GM15510 (cell line): Measurements from ENCODE around the gene TBX3.

ENCODE experiments used
- POLR2A ChIP-seq: IDR thresholded peaks from 3 replicates; pipeline ENCODE4 v1.6.1; 2011; ENCODE audit warnings: borderline replicate concordance; ENCODE audit not compliant: insufficient read length; ENCODE audit errors: extremely low read depth

TBX3 gene

GRCh38 chr12:114670291-114670980 is 13.5 kb downstream of the TBX3 start:
- TF ChIP-seq POLR2A: no peak

- no peak for TF ChIP-seq POLR2A
Measured at GRCh38 chr12:114669401-114670290, 14.3 kb downstream of the TBX3 start.

GRCh38 chr12:114668886-114669288 is 15.1 kb downstream of the TBX3 start:
- TF ChIP-seq POLR2A: no peak

GRCh38 chr12:114668151-114668885 is 15.7 kb downstream of the TBX3 start:
- no peak for TF ChIP-seq POLR2A

- TF ChIP-seq POLR2A: no peak
Measured at GRCh38 chr12:114667669-114668150, 16.3 kb downstream of the TBX3 start.

- no peak for TF ChIP-seq POLR2A
Measured at GRCh38 chr12:114666746-114667668, 17.0 kb downstream of the TBX3 start.

- TF ChIP-seq POLR2A: no peak
Measured at GRCh38 chr12:114665411-114666260, 18.3 kb downstream of the TBX3 start.

- no peak for TF ChIP-seq POLR2A
Measured at GRCh38 chr12:114664651-114665320, 19.2 kb downstream of the TBX3 start.

DNA sequence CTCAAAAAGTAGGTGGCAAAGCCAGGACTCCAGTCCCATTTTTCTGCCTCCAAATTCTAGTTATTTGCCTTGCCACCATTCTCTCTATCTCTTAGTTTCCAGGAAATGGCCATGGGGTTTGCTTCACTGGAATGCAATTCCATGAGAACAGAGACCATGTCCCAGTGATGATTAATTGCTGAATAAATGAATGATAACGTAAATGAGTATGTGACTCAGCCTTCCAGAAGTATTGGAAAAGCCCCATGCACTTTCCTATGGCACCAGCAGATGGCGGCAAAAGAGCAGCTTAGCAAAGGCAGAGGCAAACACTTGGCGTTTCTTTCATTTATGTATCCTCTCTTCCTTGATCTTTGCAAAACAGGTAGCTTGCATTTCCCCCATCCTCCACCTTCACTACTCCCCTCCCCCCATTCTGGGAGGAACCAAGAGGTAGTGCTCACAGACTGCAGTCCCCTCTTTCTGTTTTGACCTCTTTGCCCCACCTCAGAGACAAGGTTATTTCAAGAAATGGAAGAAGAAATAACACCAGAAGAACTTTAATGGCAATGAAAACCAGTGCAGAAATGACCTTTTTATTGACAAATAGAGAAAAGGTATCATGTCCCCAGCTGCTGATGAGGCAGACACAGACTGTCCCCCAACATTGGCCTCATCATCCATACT is 21.3 kb downstream of the TBX3 start:
- no peak for TF ChIP-seq POLR2A

DNA sequence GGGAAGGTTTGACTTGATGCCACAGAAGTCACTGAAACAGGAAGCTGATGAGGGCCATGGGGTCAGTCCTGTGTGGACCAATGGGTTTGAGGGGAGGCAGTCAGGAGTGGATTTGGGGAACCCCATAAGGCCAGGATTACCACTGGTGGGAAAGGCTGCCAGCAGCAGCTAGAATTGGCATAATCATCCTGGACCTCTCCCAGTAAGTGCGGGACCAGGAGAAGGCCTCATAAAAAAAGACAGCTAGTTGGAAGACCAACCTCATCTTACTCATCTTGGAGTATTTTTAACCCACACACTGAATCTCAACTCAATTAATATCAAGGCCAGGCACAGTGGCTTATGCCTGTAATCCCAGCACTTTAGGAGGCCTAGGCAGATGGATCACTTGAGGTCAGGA is 22.7 kb downstream of the TBX3 start:
- no peak for TF ChIP-seq POLR2A

- TF ChIP-seq POLR2A: no peak
Measured at GRCh38 chr12:114659084-114659483, 24.9 kb downstream of the TBX3 start.

- TF ChIP-seq POLR2A: no peak
Measured at GRCh38 chr12:114658002-114658441, 26.0 kb downstream of the TBX3 start.
